Measurements from ENCODE around the gene MSL3B.
A peak's percentile ranks its signal among the peaks of the same experiment; 100 is the strongest.
"Not testable (repeated sequence)": the region's sequence is repeated elsewhere in the genome, so short reads cannot be mapped to it uniquely, and the experiment has no call there.

Gene MSL3B

GRCh38 chr2:233867993-233868532, at the start of gene MSL3B:
MSL3B (minus strand) TSS chr2:233868386.
- ATAC-seq, result peak; percentile 35

- no peak for ATAC-seq
Observed at GRCh38 chr2:233917116-233917515, 48.9 kb upstream of the MSL3B start, which contains the start of gene TRPM8. TRPM8 (plus strand) TSS chr2:233917373; CDS start chr2:233926538, 9,165 bp downstream.

DNA sequence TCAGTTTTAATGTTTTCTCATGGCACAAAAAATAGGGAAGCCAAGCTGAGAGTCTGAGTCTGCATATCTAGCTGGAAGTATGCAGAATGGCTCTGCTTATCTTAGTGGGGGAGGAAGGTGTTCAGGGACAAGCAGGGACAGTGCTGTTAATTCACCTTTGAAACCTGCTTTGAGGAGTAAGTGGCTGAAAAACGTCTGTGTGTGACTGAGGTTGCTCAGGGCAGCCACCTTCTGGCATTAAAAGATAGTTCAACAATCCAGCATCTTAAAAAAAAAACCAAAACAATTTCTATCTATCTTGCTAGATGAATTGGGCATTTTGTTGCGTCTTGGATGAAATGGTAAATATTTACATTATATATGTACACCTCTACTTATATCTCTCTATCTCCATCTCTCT, 46.9 kb upstream of the MSL3B start:
- no peak for ATAC-seq

- ATAC-seq, result no peak
Observed at GRCh38 chr2:233912691-233913423, 44.7 kb upstream of the MSL3B start.

DNA sequence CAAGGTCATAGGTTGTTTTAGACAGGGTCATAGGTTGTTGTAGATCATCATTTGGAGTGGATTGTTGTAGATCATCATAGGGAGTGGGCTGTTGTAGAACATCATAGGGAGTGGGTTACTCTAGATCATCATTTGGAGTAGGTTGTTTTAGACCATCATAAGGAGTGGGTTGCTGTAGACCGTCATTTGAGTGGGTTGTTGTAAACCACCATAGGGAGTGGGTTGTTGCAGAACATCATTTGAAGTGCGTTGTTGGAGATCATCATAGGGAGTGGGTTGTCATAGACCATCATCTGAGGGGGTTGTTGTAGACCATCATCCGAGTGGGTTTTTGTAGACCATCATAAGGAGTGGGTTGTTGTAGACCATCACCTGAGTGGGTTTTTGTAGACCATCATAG, 39.4 kb upstream of the MSL3B start:
- no peak for ATAC-seq

- no peak for ATAC-seq
Observed at GRCh38 chr2:233905945-233906344, 37.8 kb upstream of the MSL3B start.

DNA sequence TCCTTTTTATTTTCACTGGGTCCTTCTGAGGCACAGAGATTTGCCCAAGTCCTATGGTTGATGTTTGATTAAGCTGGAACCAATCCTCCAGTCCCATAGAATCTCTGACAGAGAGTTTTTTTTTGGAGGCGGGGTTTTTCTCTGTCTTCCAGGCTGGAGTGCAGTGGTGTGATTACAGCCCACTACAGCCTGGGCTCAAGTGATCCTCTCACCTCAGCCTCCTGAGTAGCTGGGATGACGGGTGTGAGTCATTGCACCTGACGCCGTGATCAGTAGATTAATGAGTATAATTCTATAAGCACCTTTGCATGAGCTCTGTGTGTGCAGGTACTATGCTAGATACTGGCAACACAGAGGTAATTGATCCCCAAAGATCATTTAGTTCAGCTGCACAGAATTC, 33.7 kb upstream of the MSL3B start:
- no peak for ATAC-seq

GRCh38 chr2:233901367-233901766, 33.2 kb upstream of the MSL3B start:
- no peak for ATAC-seq

DNA sequence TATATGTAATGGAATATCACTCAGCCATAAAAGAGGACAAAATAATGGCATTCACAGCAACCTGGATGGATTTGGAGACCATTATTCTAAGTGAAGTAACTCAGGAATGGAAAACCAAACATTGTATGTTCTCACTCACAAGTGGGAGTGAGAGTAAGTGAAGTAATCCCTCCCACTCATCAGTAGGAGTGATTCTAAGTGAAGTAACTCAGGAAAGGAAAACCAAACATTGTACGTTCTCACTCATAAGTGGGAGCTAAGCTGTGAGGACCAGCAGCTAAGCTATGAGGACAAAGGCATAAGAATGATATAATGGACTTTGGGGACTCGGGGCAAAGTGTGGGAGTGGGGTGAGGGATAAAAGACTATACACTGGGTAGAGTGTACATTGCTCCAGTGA, 28.1 kb upstream of the MSL3B start:
- not testable (repeated sequence) for ATAC-seq

DNA sequence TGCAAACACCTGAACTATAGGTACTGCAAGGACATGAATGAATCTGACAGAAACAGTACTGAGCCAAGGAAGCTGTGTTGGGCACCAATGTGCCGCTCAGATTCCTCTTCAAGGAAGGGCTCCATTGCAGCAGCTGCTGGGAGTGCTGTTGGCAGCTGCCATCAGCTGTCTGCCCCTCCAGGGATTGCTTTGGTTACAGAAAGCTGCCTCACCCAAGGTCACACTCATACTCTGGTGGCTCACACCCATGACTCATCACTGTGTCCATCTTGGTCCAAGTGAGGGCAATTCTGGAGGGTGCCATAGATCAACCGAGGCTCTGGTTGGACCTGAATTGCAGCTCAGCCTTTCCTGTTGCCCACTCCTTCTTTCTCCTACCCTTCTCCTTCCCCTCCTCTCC, 24.6 kb upstream of the MSL3B start:
- no peak for ATAC-seq

DNA sequence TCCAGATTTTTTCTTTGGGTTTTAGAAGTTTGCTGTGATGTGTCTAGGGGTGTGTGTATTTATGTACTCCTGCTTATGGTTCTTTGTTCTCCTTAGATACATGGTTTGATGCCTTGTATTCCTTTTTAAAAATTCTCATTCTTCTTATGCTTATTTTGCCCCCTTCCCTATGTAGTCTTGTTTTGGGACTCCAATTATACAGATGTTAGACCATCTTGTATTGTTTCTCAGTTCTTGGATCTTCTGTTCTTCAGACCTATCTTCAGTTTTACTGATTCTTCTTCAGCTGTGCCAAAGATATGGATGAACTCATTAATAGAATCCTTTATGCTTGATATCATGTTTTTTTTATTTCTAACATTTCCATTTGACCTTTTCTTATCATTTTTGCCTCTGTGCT, 14.2 kb upstream of the MSL3B start:
- ATAC-seq, result no peak

DNA sequence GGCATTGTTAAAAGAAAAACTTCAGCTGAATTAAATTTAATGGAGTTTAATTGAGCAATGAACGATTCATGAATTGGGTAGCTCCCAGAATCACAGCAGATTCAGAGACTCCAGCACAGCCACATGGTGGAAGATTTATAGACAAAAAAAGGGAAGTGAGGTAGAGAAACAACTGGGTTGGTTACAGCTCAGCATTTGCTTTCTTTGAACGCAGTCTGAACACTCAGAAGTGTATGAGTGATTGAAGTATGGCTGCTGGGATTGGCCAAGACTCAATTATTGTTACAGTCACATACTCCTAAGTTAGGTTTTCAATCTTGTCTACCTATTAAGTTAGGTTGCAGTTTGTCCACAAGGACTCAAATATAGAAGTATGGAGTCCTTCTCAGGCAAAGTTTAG, 3.9 kb upstream of the MSL3B start:
- not testable (repeated sequence) for ATAC-seq

DNA sequence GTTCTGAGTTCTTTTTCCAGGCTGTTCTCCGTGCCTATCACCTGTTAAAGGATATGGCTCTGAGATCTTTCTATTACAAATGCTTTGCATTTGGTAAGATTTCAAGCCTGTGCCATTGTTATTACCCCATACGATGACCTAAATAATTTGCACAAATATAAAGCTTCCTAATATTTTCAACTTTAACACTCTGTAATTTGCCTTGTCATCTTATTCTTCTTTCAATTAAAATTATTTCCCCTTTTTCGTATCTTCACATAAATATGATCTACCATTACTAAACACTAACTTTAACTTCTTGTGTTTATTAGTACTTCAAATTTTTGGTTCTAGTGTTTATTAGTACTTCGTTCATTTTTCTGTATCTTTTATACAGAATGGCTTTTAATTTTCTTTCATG, 3.2 kb upstream of the MSL3B start:
- ATAC-seq, result no peak

GRCh38 chr2:233866479-233866878, 1.7 kb downstream of the MSL3B start:
- no peak for ATAC-seq

GRCh38 chr2:233865838-233866237, 2.3 kb downstream of the MSL3B start:
- no peak for ATAC-seq

DNA sequence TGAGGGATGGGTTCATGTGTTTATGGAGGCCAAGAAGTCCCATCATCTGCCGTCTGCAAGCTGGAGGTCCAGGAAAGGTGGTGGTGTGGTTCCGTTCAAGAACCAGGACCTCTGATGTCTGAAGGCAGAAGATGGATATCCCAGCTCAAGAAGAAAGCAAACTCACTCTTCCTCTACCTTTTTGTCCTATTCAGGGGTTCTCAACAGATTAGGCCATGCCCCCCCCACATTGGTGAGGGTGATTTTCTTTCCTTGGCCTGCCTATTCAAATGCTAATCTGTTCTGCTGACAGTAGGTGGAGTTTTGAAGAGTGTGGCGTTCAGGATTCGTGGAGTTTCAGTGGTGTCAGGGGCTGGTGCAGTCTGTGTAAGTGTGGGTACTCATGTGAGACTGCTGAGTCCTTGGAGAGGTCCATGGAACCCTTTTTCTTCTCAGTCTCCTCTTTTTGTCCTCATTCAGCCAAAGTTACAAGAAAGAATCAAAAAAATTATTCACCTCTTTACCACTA, 5.9 kb downstream of the MSL3B start:
- no peak for ATAC-seq

DNA sequence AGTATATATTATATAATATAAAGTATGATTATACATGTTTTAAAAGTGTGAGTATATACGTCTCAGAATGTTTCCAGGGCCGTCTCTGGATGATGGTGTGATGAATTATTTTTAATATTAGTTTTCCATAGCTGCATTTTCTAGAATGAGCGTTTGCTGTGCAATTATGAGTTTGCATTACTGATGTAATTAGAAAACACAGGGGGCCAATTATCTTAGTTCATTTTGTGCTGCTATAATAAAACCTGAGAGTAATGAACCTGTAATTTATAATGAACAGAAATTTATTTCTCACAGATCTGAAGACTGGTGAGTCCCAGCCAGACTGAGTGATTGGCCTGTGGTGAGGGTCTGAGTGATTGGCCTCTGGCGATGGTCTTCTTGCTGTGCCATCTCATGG, 9.9 kb downstream of the MSL3B start:
- no peak for ATAC-seq

GRCh38 chr2:233857511-233858141, 10.6 kb downstream of the MSL3B start:
- ATAC-seq, result peak; percentile 56

GRCh38 chr2:233856184-233856583, 12.0 kb downstream of the MSL3B start:
- no peak for ATAC-seq

DNA sequence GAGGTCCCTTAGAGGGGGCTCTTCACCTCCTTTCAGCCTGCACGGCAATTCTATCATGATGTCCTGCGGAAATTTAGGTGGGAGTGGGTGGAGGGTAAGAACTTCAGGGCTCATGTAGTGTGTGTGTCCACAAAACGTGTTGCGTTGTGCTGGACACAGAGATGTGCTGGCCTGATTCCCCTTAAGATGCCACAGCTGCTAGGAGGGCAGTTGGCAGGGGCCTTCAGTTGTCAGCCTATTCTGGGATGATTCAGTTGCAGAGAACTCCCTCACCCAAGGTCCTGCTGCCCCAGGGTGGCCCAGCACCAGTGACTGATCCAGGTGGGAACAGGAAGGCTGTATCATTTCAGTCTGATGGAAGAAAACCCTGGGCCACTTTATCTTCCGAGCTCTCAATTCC, 12.8 kb downstream of the MSL3B start:
- ATAC-seq, result no peak

GRCh38 chr2:233854241-233854981, 13.8 kb downstream of the MSL3B start, which contains the start of gene HJURP:
HJURP (minus strand) TSS chr2:233854535; CDS start chr2:233854500, 35 bp downstream.
- peak; percentile 96 for ATAC-seq

GRCh38 chr2:233853883-233854240, 14.3 kb downstream of the MSL3B start:
- peak; percentile 9 for ATAC-seq

DNA sequence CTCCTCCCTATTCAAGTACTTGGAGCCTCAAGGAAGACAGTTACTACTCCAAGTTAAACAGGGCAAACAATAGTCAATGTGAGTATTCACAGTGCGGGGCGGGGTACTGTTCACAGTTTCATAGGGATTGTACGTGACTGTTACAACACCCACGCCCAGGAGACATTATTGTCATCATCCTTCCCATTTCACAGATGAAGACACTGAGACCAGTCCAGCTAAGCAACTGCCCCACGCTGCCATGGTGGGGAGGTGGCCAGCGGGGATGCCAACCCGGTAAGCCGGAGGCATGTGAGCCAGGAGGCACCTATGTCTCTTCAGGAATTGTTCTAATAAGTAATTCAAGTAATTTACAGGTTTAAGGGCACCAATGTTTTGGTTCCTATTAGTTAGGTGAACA, 14.8 kb downstream of the MSL3B start:
- peak; percentile 35 for ATAC-seq

Data from esophagus mucosa (tissue), 1 donor.